ENCODE measurements around the gene PSMD9. TPM values are rescaled to one million over a fixed set of nuclear protein-coding genes. Genes with fewer than 3 reads are reported as not detected.
A peak's percentile ranks its signal among the peaks of the same experiment; 100 is the strongest.

Gene PSMD9
- total RNA-seq, 2 donors from 2014 or later: 41.4 to 50.9 TPM

DNA sequence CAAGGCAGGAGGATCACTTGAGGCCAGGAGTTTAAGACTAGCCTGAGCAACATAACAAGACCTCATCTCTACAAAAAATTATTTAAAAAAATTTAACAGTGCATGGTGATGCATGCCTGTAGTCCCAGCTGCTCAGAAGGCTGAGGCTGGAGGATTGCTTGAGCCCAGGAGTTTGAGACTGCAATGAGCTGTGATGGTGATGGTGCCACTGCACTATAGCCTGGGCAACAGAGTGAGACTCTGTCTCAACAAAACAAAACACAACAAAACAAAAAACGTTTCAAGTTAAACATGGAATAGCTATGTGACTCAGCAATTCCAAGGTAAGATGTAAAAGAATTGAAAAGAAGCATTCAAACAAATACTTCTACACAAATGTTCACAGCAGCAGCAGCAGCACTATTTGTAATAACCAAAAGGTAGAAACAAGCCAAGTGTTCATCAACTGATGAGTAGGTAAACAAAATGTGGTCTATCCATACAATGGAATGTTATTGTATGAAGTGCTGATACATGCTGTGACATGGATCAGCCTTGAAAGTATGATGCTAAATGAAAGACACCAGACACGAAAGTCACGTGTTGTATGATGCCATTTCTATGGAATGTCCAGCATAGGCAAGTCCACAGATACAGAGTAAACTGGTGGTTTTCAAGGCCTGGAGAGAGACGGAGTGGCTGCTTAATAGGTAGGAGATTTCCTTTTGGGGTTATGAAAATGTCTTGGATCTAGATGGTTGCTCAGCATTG lies 61.2 kb downstream of the PSMD9 start:
- 93 to 96% methylated on average over 3 to 4 of the region's 4 CpGs for WGBS, 2 experiments (ENCODE audit: insufficient coverage in 1 of 2, insufficient read length in 1 of 2)
- H3K27ac ChIP-seq (ENCODE audit: low read depth, low read length): no peak overlapping the region
- peaks cover 20% of the 10 kb centered on the region for H3K9me3 Mint-ChIP-seq
- TF ChIP-seq, protein P1, sequence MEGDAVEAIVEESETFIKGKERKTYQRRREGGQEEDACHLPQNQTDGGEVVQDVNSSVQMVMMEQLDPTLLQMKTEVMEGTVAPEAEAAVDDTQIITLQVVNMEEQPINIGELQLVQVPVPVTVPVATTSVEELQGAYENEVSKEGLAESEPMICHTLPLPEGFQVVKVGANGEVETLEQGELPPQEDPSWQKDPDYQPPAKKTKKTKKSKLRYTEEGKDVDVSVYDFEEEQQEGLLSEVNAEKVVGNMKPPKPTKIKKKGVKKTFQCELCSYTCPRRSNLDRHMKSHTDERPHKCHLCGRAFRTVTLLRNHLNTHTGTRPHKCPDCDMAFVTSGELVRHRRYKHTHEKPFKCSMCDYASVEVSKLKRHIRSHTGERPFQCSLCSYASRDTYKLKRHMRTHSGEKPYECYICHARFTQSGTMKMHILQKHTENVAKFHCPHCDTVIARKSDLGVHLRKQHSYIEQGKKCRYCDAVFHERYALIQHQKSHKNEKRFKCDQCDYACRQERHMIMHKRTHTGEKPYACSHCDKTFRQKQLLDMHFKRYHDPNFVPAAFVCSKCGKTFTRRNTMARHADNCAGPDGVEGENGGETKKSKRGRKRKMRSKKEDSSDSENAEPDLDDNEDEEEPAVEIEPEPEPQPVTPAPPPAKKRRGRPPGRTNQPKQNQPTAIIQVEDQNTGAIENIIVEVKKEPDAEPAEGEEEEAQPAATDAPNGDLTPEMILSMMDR (conservative IDR thresholded peaks at IDR 0.05): no peak
- H3K4me3 Mint-ChIP-seq: no peak overlapping the region
- no peak overlapping the region for H3K27ac Mint-ChIP-seq
- H3K27me3 ChIP-seq (ENCODE audit: control insufficient read depth, insufficient read depth, low read length, poor library complexity, severe bottlenecking): no peaks in the 10 kb centered on the region
- no peaks in the 10 kb centered on the region for H3K36me3 ChIP-seq (ENCODE audit: control insufficient read depth, insufficient read depth, low read length)
- DNase-seq: peak; percentile 28
- H3K4me1 Mint-ChIP-seq: peaks cover 6% of the 10 kb centered on the region
- H3K4me3 ChIP-seq (ENCODE audit: low read length): no peak overlapping the region
- H3K36me3 Mint-ChIP-seq (ENCODE audit: low read depth): peaks cover 9% of the 10 kb centered on the region
- H3K9ac ChIP-seq (ENCODE audit: extremely low read depth, low read length, poor library complexity, severe bottlenecking): peak overlapping the region; percentile 3
- H3K9me3 ChIP-seq (ENCODE audit: control insufficient read depth, low read length): peaks cover 25% of the 10 kb centered on the region
- no peaks in the 10 kb centered on the region for H3K27me3 Mint-ChIP-seq (ENCODE audit: insufficient read depth)
- H3K4me1 ChIP-seq (ENCODE audit: control insufficient read depth, insufficient read depth, low read length): peaks cover 4% of the 10 kb centered on the region

GRCh38 chr12:121953117-121953692 lies 64.6 kb downstream of the PSMD9 start:
- H3K9me3 ChIP-seq (ENCODE audit: control insufficient read depth, low read length): peaks cover 10% of the 10 kb centered on the region
- Mint-ChIP-seq H3K4me3 (no peak overlapping the region), H3K9me3 (peaks cover 4% of the 10 kb centered on the region), H3K36me3 (ENCODE audit: low read depth) (no peaks in the 10 kb centered on the region), H3K27ac (no peak overlapping the region), H3K27me3 (ENCODE audit: insufficient read depth) (no peaks in the 10 kb centered on the region), H3K4me1 (no peaks in the 10 kb centered on the region)
- no peak overlapping the region for H3K9ac ChIP-seq (ENCODE audit: extremely low read depth, low read length, poor library complexity, severe bottlenecking)
- H3K27ac ChIP-seq (ENCODE audit: low read depth, low read length): no peak overlapping the region
- 93 to 100% methylated on average over 2 to 4 of the region's 4 CpGs for WGBS, 2 experiments (ENCODE audit: insufficient coverage in 1 of 2, insufficient read length in 1 of 2)
- no peaks in the 10 kb centered on the region for H3K4me1 ChIP-seq (ENCODE audit: control insufficient read depth, insufficient read depth, low read length)
- no peaks in the 10 kb centered on the region for H3K27me3 ChIP-seq (ENCODE audit: control insufficient read depth, insufficient read depth, low read length, poor library complexity, severe bottlenecking)
- TF ChIP-seq, protein P1 (conservative IDR thresholded peaks at IDR 0.05): no peak
- DNase-seq: no peak
- no peaks in the 10 kb centered on the region for H3K36me3 ChIP-seq (ENCODE audit: control insufficient read depth, insufficient read depth, low read length)
- H3K4me3 ChIP-seq (ENCODE audit: low read length): no peak overlapping the region

- Mint-ChIP-seq H3K36me3 (ENCODE audit: low read depth) (no peaks in the 10 kb centered on the region), H3K27me3 (ENCODE audit: insufficient read depth) (peaks cover 1% of the 10 kb centered on the region)
Measured at GRCh38 chr12:121953695-121954094, 65.1 kb downstream of the PSMD9 start.

More at GRCh38 chr12:121953695-121954094, 65.1 kb downstream of the PSMD9 start:
- no peak for DNase-seq
- whole genome bisulfite sequencing, 2 experiments (ENCODE audit: insufficient coverage in 1 of 2, insufficient read length in 1 of 2): 94 to 96% methylated on average over 2 of the region's 3 CpGs
- Histone ChIP-seq H3K9me3 (ENCODE audit: control insufficient read depth, low read length) (peaks cover 10% of the 10 kb centered on the region), H3K4me1 (ENCODE audit: control insufficient read depth, insufficient read depth, low read length) (no peaks in the 10 kb centered on the region), H3K36me3 (ENCODE audit: control insufficient read depth, insufficient read depth, low read length) (no peaks in the 10 kb centered on the region), H3K9ac (ENCODE audit: extremely low read depth, low read length, poor library complexity, severe bottlenecking) (no peak overlapping the region), H3K27ac (ENCODE audit: low read depth, low read length) (no peak overlapping the region), H3K27me3 (ENCODE audit: control insufficient read depth, insufficient read depth, low read length, poor library complexity, severe bottlenecking) (no peaks in the 10 kb centered on the region), H3K4me3 (ENCODE audit: low read length) (no peak overlapping the region)
- H3K27ac Mint-ChIP-seq: no peak overlapping the region
- peaks cover 4% of the 10 kb centered on the region for H3K9me3 Mint-ChIP-seq
- H3K4me3 Mint-ChIP-seq: no peak overlapping the region
- TF ChIP-seq, protein P1 (conservative IDR thresholded peaks at IDR 0.05): no peak
- H3K4me1 Mint-ChIP-seq: peaks cover 3% of the 10 kb centered on the region

Measured in endodermal cell (in vitro differentiated cells).